ENCODE results near the gene DAGLA. TPM values are rescaled to one million over a fixed set of nuclear protein-coding genes. Genes with fewer than 3 reads are reported as not detected.

Gene DAGLA
- total RNA-seq, 1 experiment from 2014 or later, result 1.4 TPM

DNA sequence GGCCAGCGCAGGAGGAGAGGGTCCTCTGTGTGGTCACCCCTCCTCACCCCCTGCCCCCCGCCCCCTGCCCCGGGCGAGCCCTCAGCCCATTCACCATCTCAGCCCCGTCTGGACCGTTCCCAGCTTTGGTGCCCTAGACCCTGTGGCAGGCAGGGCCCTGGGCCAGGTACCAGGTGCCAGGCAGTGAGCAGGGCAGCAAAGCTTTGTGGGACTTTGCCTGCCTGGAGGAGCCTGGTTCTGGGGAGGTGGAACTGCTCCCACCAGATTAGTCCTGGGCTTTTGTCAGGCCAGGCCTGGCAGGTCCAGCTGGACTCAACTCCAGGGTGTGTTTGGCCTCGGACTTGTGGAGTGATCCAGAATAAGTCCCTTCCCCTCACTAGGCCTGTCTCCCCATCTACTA, 58.6 kb downstream of the DAGLA start:
- no peak for DNase-seq (ENCODE audit: low spot score)
- in situ Hi-C loops (cut with HindIII; ENCODE audit: low sequenced_read_pairs), result no loop called here

DNA sequence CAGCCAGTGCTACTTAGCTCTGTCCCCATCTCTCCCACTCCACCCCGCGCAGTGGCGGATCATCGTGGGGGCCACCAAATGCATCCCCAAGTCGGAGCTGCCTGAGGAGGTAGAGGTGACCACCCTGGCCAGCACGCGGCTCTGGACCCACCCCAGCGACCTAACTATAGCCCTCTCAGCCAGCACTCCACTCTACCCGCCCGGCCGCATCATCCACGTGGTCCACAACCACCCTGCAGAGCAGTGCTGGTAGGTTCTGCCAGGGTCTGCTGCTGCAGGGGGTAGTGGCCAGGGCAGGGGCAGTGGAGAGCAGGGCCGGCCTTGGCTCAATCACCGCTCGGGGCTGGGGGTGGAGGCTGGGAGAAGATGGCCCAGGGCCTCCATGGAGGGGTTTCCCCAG, 59.2 kb downstream of the DAGLA start:
- in situ Hi-C loops (cut with HindIII; ENCODE audit: low sequenced_read_pairs), result no loop called here
- no peak for DNase-seq (ENCODE audit: low spot score)

DNA sequence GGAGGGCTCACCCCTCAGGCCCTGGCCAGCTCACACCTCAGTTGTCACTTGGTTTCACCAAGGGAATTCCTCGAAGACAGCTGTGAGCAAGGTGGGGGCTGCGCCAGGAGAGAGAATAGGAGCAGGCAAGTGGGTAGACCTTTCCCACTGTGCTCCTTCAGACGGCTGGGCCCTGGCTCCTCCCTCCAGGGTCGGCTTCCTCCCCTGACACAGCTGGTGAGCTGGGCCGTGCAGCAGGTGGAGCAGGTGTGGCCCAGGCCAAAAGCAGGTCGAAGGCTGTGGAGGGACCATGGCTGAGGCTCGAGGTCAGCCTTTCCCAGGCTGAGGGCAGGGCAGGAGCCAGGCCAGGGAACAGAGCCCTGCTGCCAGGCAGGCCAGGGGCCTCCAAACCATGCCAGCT, 59.8 kb downstream of the DAGLA start:
- in situ Hi-C loops (cut with HindIII; ENCODE audit: low sequenced_read_pairs), result no loop called here
- no peak for DNase-seq (ENCODE audit: low spot score)

DNA sequence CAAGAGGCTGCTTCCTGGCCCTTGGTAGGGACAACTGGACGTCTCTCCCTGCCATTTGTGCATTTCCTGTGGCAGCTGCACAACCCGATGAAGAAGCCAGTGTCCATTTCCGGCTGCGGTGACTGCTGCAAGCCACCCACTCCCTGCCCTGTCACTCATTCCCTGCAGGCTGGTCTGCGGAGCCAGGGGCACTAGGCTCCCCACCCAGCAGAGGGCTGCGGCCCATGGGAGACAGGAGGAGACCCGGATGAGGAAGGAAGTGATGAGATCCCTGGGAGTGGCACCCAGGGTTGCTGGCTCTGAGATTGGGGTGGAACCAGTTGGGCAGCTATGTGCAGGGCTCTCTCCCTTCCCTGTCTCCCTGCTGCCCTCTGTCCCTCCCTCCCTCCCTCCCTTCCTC, 62.2 kb downstream of the DAGLA start:
- in situ Hi-C loops (cut with HindIII; ENCODE audit: low sequenced_read_pairs), result no loop called here
- no peak for DNase-seq (ENCODE audit: low spot score)

DNA sequence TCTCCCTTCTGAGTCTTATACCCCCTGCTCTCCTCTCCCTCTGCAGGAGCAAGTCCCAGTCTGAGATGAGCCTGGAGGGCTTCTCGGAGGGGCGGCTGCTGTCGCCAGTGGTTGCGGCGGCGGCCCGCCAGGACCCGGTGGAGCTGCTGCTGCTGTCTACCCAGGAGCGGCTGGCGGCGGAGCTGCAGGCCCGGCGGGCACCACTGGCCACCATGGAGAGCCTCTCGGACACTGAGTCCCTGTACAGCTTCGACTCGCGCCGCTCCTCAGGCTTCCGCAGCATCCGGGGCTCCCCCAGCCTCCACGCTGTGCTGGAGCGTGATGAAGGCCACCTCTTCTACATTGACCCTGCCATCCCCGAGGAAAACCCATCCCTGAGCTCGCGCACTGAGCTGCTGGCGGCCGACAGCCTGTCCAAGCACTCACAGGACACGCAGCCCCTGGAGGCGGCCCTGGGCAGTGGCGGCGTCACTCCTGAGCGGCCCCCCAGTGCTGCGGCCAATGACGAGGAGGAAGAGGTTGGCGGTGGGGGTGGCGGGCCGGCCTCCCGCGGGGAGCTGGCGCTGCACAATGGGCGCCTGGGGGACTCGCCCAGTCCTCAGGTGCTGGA, 63.4 kb downstream of the DAGLA start:
- in situ Hi-C loops (cut with HindIII; ENCODE audit: low sequenced_read_pairs), result no loop called here
- no peak for DNase-seq (ENCODE audit: low spot score)

DNA sequence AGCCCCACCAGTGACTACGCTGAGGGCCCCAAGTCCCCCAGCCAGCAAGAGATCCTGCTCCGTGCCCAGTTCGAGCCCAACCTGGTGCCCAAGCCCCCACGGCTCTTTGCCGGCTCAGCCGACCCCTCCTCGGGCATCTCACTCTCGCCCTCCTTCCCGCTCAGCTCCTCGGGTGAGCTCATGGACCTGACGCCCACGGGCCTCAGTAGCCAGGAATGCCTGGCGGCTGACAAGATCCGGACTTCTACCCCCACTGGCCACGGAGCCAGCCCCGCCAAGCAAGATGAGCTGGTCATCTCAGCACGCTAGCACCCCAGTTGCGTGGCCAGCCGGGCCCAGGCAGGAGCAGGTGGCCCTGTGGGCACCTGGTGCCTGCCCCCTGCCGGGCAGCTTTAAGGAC, 64.0 kb downstream of the DAGLA start:
- in situ Hi-C loops (cut with HindIII; ENCODE audit: low sequenced_read_pairs), result no loop called here
- no peak for DNase-seq (ENCODE audit: low spot score)

DNA sequence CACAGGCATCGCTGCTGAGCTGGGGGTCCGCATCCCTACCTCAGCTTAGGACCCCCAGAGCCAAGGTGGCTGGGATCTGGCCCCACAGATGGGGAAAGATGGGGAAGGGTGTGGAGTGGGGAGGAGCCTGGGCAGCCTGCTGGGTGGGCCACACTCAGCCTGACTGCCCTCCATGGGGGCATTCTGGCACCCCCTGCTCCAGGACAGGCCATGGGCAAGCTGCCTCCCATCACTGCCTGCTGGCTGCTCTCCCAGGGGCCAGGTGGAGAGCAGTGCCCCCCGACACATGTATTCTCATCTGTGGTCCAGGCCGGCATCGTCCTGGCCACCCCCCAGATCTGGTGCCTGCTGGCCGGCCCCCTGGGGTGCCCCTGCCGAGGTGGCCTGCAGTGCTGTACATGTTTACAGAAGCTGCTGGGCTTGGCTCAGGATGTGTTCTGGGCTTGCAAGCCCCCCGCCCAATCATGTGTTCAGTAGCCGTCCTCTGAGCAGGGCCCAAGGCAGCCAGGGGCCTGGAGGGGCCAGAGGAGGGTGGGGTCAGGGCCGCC, 64.5 kb downstream of the DAGLA start:
- in situ Hi-C loops (cut with HindIII; ENCODE audit: low sequenced_read_pairs), result no loop called here
- no peak for DNase-seq (ENCODE audit: low spot score)

DNA sequence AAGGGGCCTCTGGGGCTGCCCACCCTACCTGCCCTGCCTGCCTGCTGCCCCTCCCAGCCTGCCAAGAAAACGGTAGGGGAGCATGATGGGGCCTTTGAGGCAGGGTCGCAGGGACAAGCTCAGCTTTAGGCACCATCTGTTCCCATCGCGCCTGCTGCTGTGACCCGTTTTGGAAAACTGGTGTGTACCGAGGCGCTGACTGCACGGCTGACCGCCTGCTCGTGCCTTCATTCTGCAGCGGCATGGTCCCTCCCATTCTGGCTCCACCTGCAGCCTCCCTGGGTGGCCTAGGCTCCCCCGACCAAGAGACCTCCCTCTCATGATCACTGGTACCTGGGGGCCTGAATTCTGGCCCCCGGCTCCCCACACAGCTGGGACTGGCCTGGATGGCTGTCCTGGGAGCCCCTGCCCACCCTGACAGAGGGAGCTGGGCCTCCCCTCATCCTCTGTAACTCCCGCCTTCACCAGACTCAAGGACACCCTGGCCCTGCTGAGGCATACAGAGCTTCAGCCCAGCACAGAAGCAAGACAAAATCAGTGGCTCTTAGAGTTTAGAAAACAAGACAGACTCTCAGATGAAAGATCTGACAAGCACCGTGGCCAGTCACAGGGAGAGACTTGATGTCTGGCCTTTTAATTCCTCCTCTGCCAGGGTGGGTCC, 65.7 kb downstream of the DAGLA start:
- in situ Hi-C loops (cut with HindIII; ENCODE audit: low sequenced_read_pairs), result no loop called here

DNA sequence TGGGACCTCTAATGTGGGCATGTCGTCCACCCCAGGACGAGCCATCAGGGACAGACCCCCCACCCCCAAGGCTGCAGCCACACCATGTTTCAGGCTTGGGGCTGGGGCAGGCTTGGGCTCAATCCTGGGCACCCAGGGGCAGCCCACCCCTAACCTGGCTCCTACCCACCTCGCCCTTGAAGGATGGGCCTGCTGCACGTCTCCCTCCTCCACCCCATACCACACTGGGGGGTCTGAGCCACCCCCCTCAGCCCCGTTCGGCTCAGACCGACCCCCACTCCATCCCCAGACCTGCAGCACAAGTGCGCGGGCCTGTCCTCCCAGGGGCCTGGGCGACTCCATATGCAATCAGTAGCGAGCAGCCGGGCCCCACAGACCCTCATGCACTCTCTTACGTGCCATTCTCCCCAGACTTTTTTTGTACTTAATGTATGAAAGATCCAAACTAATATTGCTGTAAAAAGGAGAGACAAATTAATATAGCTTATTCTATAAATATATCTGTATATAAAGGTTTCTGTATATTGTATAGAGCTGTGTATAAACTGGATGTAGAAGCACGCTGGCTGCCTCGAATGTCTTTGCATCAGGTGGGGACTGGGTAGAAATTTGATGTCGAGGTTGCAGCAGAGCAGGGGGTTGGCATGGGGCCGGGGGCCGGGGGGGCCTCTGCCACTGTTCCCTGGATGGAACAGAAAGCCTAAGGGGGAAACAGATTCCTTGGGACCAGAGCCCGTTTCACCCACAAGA, 66.4 kb downstream of the DAGLA start:
- in situ Hi-C loops (cut with HindIII; ENCODE audit: low sequenced_read_pairs), result no loop called here
- no peak for DNase-seq (ENCODE audit: low spot score)

More for the DNA sequence above, 65.7 kb downstream of the DAGLA start:
- peak; percentile 39 for DNase-seq (ENCODE audit: low spot score)

DNA sequence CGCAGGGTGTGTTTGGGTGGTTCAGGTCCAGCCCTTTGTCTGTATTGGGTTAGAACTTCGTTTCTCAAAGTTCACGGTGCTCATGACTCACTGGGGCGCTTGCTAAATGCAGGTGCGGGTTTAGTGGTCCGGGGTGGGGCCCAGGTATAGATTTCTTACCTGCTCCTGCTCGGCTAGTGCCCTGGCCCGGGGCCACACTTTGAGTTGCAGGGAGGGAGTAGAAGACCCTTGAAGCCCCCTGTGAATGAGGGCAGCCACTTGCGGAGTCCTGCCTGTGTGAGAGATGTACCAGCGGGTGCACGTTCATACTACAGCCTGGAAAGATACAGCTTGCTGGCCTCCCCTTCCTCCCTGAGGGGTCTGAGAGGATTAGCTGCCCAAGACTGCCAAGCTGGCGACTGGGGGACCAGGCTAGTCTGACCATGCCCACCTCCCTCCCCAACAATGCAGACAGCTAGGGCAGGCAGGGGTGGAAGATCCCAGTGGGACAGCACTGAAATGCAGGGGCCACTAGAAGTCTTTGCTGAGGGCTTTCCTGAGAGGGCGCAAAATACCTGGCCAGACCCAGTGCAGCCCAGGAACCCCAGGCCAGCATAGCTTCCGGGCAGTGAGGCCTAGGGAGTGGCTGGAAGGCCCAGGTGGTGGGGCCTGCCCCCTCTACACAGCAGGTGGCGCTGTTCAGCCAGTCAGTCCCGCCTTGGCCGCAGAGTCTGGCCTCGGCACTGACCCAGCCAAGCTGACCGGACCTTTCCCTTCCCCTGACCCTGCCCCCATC, 67.2 kb downstream of the DAGLA start:
- in situ Hi-C loops (cut with HindIII; ENCODE audit: low sequenced_read_pairs), result no loop called here
- DNase-seq (ENCODE audit: low spot score), result peak; percentile 59

DNA sequence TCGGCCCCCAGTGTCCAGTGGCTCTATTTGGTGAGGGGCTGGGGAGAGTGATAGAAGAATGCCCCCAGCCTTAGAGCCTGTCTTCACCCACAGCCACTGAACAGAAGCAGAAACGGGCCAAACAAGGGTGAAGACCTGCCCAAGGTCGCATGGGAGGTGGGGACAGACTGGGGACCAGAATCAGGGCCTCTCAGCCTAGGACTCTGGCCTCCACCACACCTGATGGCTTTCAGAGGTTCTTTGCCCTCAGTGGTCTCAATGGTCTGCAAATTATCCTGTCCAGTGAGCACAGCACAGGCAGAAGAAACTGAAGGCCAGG, 67.7 kb downstream of the DAGLA start:
- DNase-seq (ENCODE audit: low spot score), result no peak
- in situ Hi-C loops (cut with HindIII; ENCODE audit: low sequenced_read_pairs), result no loop called here

DNA sequence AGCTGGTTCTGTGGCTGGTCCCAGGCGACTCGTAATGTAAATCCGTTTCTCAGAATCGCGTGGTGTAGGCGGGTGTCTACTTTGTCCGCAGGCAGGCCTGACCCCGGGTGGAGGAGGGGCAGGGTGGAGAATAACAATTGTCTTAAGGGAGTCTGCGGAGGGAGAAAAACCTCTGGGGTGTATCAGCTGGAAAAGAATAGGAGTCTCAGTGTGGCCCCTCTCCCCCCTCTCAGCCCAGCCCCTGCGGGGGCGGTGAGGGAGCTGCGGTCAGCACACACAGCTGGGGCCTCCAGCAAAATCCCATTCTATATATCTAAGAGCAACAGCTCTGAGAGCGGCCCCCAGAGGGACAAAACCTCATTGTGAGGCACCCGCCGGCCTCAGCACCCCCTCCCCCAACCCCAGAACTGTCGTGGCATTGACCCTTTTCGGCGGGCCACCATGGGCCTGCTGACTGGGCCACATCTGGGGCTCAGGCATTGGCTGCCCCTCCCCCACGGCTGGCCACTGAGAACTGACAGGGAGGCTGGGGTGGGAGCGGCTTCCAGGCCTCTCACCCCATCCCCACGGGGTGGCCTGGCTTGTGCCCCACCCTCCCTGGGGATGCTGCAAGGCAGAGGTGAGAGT, 69.5 kb downstream of the DAGLA start:
- in situ Hi-C loops (cut with HindIII; ENCODE audit: low sequenced_read_pairs), result no loop called here

DNA sequence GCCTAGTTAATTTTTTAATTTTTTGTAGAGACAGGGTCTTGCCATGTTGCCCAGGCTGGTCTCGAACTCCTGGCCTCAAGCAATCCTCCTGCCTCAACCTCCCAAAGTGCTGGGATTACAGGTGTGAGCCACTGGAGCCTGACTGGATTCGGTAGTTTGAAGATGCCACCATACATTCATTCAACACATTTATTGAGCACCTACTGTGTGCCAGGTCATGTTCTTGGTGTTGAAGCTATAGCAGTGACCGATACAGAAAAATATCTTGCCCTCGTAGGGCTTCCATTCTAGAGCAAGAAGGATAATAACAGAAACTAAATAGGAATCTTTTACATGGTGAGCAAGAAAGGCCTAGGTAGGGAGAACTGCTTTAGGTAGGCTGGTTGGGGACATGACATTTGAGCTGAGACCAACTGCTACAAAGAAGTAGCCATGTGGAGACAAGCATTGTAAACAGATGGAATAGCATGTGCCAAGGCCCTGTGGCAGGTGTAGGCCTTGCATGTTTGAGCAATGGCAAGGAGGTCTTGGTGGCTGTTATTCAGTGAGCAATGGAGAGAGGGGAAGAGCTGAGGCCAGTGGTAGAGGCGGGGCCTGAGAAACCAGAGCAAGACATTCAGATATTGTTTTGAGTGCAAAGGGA, 70.6 kb downstream of the DAGLA start:
- no peak for DNase-seq (ENCODE audit: low spot score)
- in situ Hi-C loops (cut with HindIII; ENCODE audit: low sequenced_read_pairs), result no loop called here

More for the DNA sequence above, 69.5 kb downstream of the DAGLA start:
- no peak for DNase-seq (ENCODE audit: low spot score)

DNA sequence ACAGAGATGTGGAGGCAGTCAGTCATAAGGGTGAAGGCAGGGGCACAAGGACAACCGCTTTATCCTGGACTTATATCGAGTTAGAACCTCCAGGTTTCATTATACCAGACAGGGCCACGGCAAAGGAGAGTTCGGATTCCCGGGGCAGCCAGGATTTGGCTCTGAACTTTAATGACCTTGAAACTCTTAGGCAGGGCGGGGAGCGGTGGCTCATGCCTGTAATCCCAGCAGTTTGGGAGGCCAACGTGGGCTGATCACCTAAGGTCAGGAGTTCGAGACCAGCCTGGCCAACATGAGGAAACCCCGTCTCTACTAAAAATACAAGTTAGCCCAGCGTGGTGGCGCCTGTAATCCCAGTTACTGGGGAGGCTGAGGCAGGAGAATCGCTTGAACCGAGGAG, 71.2 kb downstream of the DAGLA start:
- in situ Hi-C loops (cut with HindIII; ENCODE audit: low sequenced_read_pairs), result no loop called here
- DNase-seq (ENCODE audit: low spot score), result no peak

DNA sequence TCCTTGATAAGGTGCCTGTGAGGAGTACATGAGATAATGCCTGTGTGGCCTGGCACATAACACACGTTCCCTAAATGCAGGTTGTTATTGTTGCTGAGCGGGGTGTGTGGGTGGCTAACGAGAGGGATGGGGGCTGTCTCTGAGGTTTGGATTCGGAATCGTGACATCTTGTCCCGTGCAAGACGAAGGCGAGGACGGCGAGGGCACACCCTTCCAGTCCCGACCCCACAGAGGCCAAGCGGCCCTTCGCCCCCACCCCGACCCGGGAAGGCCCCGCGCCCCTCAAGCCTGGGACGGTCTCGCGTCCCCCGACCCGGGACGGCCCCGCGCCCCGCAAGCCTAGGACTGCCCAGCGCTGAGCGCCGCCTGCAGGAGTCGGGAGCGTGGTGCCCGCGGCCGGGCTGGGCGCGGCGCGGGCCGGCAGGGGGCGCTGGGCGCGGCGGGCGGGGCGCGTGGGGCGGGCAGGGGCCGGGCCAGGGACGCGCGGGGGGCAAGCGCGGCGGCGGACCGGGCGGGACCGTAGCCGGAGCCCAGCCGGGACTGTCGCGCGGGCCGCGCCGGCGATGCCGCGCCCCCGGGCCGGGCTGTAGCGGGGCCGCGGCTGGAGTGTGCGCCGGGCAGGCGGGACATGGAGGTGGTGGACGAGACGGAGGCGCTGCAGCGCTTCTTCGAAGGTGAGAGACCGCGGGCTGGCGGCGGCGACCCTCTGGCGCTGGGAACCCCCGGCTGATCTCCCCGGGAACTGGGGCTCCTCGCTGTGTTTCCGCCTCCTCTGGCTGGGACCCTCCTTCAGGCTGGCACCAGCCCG, 72.1 kb downstream of the DAGLA start, which contains the start of gene MYRF:
TSS of gene MYRF (plus strand) at position 520 of the 808 bp plus-strand sequence. CDS start at position 629, 109 bp downstream.
- in situ Hi-C loops (cut with HindIII; ENCODE audit: low sequenced_read_pairs), result no loop called here
- no peak for DNase-seq (ENCODE audit: low spot score)

DNA sequence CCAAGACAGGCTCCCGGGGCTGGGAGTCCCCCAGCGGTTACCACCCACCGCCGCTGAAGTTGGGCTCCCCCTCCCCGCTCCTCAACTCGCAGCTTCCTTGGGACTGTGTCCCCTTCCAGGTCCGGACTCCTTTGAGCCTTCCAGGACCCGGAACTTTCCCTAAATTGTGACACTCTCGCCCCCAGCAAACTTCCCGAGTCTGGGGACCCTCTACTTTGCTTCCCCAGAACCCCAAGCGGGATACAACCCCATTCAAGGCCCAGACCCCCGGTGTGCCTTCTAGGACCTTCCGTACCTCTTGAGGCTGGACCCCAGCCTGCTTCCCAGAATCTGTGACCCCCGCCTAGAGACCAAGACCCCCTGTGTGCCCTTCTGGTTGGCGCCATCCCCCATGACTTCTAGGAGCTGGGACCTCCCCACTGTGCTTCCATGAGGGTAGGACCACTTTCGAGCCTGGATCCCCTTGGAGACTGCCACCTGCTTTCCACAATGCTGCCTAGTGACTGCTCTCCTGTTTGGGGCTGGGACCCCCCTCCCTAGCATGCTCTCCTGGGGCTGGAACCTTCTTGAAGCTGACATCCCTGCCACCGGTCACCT, 72.8 kb downstream of the DAGLA start:
- in situ Hi-C loops (cut with HindIII; ENCODE audit: low sequenced_read_pairs), result no loop called here
- DNase-seq (ENCODE audit: low spot score), result no peak

DNA sequence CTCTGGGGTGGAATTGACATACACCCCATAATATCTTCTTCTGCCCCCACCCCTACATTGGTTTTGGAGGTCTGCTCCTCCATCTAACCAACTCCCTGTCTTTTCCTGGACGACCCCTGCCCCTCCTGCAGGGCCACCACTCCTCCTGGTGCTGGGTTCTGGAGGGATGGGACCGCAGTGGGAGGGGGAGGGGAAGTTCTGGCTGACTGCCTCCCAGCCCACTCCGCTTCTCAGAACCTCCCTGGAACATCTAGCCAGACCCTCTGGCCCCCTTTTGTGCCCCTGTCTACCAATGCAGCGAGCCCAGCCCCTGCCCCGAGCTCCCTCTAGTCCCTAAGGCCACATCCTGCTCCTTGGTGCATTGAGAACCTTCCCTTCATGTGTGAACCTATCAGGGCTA, 73.5 kb downstream of the DAGLA start:
- in situ Hi-C loops (cut with HindIII; ENCODE audit: low sequenced_read_pairs), result no loop called here

More for the DNA sequence above, 73.5 kb downstream of the DAGLA start:
- no peak for DNase-seq (ENCODE audit: low spot score)

Measured in G401 (cell line).